ENCODE results near the gene SLC25A21.
A peak's percentile ranks its signal among the peaks of the same experiment; 100 is the strongest.
"Not testable (repeated sequence)": the region's sequence is repeated elsewhere in the genome, so short reads cannot be mapped to it uniquely, and the experiment has no call there.

Gene SLC25A21

GRCh38 chr14:37186865-37187264, 14.5 kb upstream of the SLC25A21 start:
- in situ Hi-C loops (cut with HindIII; ENCODE audit: low sequenced_read_pairs): no loop called here
- no peak overlapping the region for H3K4me3 ChIP-seq (ENCODE audit: low read depth, low read length)
- no peak for TF ChIP-seq CTCF (IDR thresholded peaks at IDR 0.05; ENCODE audit: low read depth, low read length)
- DNase-seq (ENCODE audit: low read depth, low spot score): no peak

- TF ChIP-seq CTCF (IDR thresholded peaks at IDR 0.05; ENCODE audit: low read depth, low read length): no peak
- in situ Hi-C loops (cut with HindIII; ENCODE audit: low sequenced_read_pairs): no loop called here
Observed at GRCh38 chr14:37185670-37186069, 13.3 kb upstream of the SLC25A21 start.

DNA sequence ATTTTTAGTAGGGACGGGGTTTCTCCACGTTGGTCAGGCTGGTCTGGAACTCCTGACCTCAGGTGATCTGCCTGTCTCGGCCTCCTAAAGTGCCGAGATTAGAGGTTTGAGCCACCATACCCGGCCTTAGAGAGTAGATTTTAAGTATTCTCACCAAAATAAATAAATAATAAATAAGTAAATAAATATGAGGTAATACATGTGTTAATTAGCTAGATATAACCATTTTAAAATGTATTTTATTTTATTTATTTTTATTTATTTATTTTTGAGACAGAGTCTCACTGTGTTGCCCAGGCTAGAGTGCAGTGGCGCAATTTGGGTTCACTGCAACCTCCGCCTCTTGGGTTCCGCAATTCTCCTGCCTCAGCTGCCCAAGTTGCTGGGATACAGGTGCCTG, 12.1 kb upstream of the SLC25A21 start:
- H3K4me3 ChIP-seq (ENCODE audit: low read depth, low read length); in situ Hi-C loops (cut with HindIII; ENCODE audit: low sequenced_read_pairs); DNase-seq (ENCODE audit: low read depth, low spot score): not testable (repeated sequence)

More at GRCh38 chr14:37185670-37186069, 13.3 kb upstream of the SLC25A21 start:
- H3K4me3 ChIP-seq (ENCODE audit: low read depth, low read length): no peak overlapping the region
- DNase-seq (ENCODE audit: low read depth, low spot score): no peak

- in situ Hi-C loops (cut with HindIII; ENCODE audit: low sequenced_read_pairs): no loop called here
- DNase-seq (ENCODE audit: low read depth, low spot score): no peak
- TF ChIP-seq CTCF (IDR thresholded peaks at IDR 0.05; ENCODE audit: low read depth, low read length): no peak
- no peak overlapping the region for H3K4me3 ChIP-seq (ENCODE audit: low read depth, low read length)
Observed at GRCh38 chr14:37181441-37181840, 9.0 kb upstream of the SLC25A21 start.

GRCh38 chr14:37180886-37181285, 8.5 kb upstream of the SLC25A21 start:
- H3K4me3 ChIP-seq (ENCODE audit: low read depth, low read length); DNase-seq (ENCODE audit: low read depth, low spot score); in situ Hi-C loops (cut with HindIII; ENCODE audit: low sequenced_read_pairs): not testable (repeated sequence)

GRCh38 chr14:37179896-37180502, 7.6 kb upstream of the SLC25A21 start:
- in situ Hi-C loops (cut with HindIII; ENCODE audit: low sequenced_read_pairs): no loop called here
- no peak overlapping the region for H3K4me3 ChIP-seq (ENCODE audit: low read depth, low read length)
- no peak for TF ChIP-seq CTCF (IDR thresholded peaks at IDR 0.05; ENCODE audit: low read depth, low read length)
- no peak for DNase-seq (ENCODE audit: low read depth, low spot score)

GRCh38 chr14:37172936-37173614, 669 bp upstream of the SLC25A21 start:
- no peak for TF ChIP-seq CTCF (IDR thresholded peaks at IDR 0.05; ENCODE audit: low read depth, low read length)
- peak overlapping the region; percentile 72 for H3K4me3 ChIP-seq (ENCODE audit: low read depth, low read length)
- DNase-seq (ENCODE audit: low read depth, low spot score): no peak
- in situ Hi-C loops (cut with HindIII; ENCODE audit: low sequenced_read_pairs): no loop called here
